ENCODE measurements around the gene RSPH6A. TPM values are rescaled to one million over a fixed set of nuclear protein-coding genes. Genes with fewer than 3 reads are reported as not detected.

Gene RSPH6A
- total RNA-seq, 2 donors from 2014 or later, result 0.50 to 5.2 TPM

- WGBS, result 73% methylated on average over 6 of the region's 6 CpGs
- TF ChIP-seq CTCF (IDR thresholded peaks at IDR 0.05) (no peak), POLR2AphosphoS5 (IDR thresholded peaks at IDR 0.05) (no peak), POLR2A (IDR thresholded peaks at IDR 0.05) (no peak)
- Histone ChIP-seq H3K27me3 (replicated peaks; ENCODE audit: insufficient read depth) (no peaks in the 10 kb centered on the region), H3K4me3 (no peak overlapping the region), H3K27ac (no peak overlapping the region), H3K4me1 (replicated peaks) (peaks cover 8% of the 10 kb centered on the region), H3K36me3 (peaks cover 0 to 6% of the 10 kb centered on the region in 2 donors), H3K9me3 (no peaks in the 10 kb centered on the region)
- intact Hi-C loops (cut with DNase I), result loop anchor here (5.0 kb wide), 1 partner anchor 63 kb away; no protein-coding TSS in a partner anchor
- no peak for DNase-seq (ENCODE audit: low spot score)
Observed at GRCh38 chr19:45819769-45820168, 4.7 kb upstream of the RSPH6A start.

DNA sequence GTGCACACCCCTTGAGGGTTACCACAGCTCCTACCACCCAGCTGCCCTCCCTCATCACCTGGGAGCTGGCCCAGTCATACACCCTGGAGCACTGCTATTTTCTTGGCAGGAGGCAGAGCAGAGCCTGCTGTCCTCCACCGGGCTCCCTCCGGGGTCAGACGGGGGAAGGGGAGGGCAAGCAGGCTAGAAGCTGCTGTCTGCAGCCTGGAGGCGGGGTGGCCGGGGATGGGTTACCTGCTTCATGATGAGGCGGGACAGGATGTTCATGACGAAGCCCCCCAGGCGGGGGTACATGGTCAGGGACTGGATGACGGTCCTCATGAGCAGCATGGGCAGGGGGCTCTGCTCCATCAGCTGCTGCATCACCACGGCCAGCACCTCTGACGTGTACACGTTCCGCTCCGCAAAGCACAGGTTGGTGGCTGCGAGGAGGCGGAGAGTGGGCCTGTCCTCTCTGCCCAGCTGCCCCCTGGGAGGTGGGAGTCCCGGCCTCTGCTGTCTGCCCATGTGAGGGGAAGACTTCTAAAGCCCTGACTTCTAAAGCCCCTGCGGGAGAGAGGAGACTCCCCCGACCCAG is 2.7 kb upstream of the RSPH6A start:
- Histone ChIP-seq H3K4me3 (no peak overlapping the region), H3K27ac (no peak overlapping the region), H3K4me1 (replicated peaks) (no peaks in the 10 kb centered on the region), H3K9me3 (no peaks in the 10 kb centered on the region), H3K36me3 (peaks cover 0 to 4% of the 10 kb centered on the region in 2 donors), H3K27me3 (replicated peaks; ENCODE audit: insufficient read depth) (no peaks in the 10 kb centered on the region)
- DNase-seq (ENCODE audit: low spot score), result no peak
- TF ChIP-seq POLR2AphosphoS5 (IDR thresholded peaks at IDR 0.05), result no peak
- TF ChIP-seq POLR2A (IDR thresholded peaks at IDR 0.05), result no peak
- TF ChIP-seq CTCF (IDR thresholded peaks at IDR 0.05), result no peak
- intact Hi-C loops (cut with DNase I), result loop anchor here (5.0 kb wide), 1 partner anchor 64 kb away; no protein-coding TSS in a partner anchor
- 73% methylated on average over 19 of the region's 19 CpGs for WGBS

- no peaks in the 10 kb centered on the region for H3K4me1 ChIP-seq (replicated peaks)
- intact Hi-C loops (cut with DNase I), result loop anchor here (5.0 kb wide), 1 partner anchor 65 kb away; no protein-coding TSS in a partner anchor
- H3K9me3 ChIP-seq, result no peaks in the 10 kb centered on the region
- H3K27me3 ChIP-seq (replicated peaks; ENCODE audit: insufficient read depth), result no peaks in the 10 kb centered on the region
- no peak overlapping the region for H3K27ac ChIP-seq
- H3K4me3 ChIP-seq, result no peak overlapping the region
- 22% methylated on average over 24 of the region's 24 CpGs for WGBS
- peak; percentile 89 for DNase-seq (ENCODE audit: low spot score)
- TF ChIP-seq POLR2AphosphoS5 (IDR thresholded peaks at IDR 0.05), result peak; percentile 82
- TF ChIP-seq POLR2A (IDR thresholded peaks at IDR 0.05), result no peak
- peak; percentile 91 to 97 (median 94) for TF ChIP-seq CTCF (IDR thresholded peaks at IDR 0.05)
- no peaks in the 10 kb centered on the region for H3K36me3 ChIP-seq
Observed at GRCh38 chr19:45817010-45817724, 2.1 kb upstream of the RSPH6A start.

GRCh38 chr19:45816236-45817009 is 1.3 kb upstream of the RSPH6A start:
- WGBS, result 65% methylated on average over 16 of the region's 18 CpGs
- intact Hi-C loops (cut with DNase I), result loop anchor here (5.0 kb wide), 1 partner anchor 66 kb away; no protein-coding TSS in a partner anchor
- H3K27ac ChIP-seq, result no peak overlapping the region
- H3K4me1 ChIP-seq (replicated peaks), result no peaks in the 10 kb centered on the region
- TF ChIP-seq CTCF (IDR thresholded peaks at IDR 0.05), result no peak
- no peak for TF ChIP-seq POLR2A (IDR thresholded peaks at IDR 0.05)
- no peaks in the 10 kb centered on the region for H3K36me3 ChIP-seq
- H3K4me3 ChIP-seq, result no peak overlapping the region
- no peaks in the 10 kb centered on the region for H3K27me3 ChIP-seq (replicated peaks; ENCODE audit: insufficient read depth)
- no peaks in the 10 kb centered on the region for H3K9me3 ChIP-seq
- no peak for DNase-seq (ENCODE audit: low spot score)

Data from prostate gland (tissue), 2 donors.